ENCODE results near the gene NAA80.

Gene NAA80

GRCh38 chr3:50337175-50337861, 38.1 kb upstream of the NAA80 start:
- no peak for TF ChIP-seq CTCF (conservative IDR thresholded peaks at IDR 0.05; ENCODE audit: low read depth, low read length)
- H3K4me3 ChIP-seq (ENCODE audit: low read length): peak overlapping the region; percentile 88
- peak; percentile 95 for DNase-seq (ENCODE audit: low read depth)

- H3K4me3 ChIP-seq (ENCODE audit: low read length): peak overlapping the region; percentile 88
- TF ChIP-seq CTCF (conservative IDR thresholded peaks at IDR 0.05; ENCODE audit: low read depth, low read length): no peak
- no peak for DNase-seq (ENCODE audit: low read depth)
Measured at GRCh38 chr3:50336452-50337174, 37.4 kb upstream of the NAA80 start.

- no peak for DNase-seq (ENCODE audit: low read depth)
- TF ChIP-seq CTCF (conservative IDR thresholded peaks at IDR 0.05; ENCODE audit: low read depth, low read length): no peak
- no peak overlapping the region for H3K4me3 ChIP-seq (ENCODE audit: low read length)
Measured at GRCh38 chr3:50334339-50335075, 35.3 kb upstream of the NAA80 start.

- no peak for DNase-seq (ENCODE audit: low read depth)
- TF ChIP-seq CTCF (conservative IDR thresholded peaks at IDR 0.05; ENCODE audit: low read depth, low read length): no peak
- no peak overlapping the region for H3K4me3 ChIP-seq (ENCODE audit: low read length)
Measured at GRCh38 chr3:50333744-50334328, 34.6 kb upstream of the NAA80 start.

- no peak overlapping the region for H3K4me3 ChIP-seq (ENCODE audit: low read length)
- DNase-seq (ENCODE audit: low read depth): no peak
- no peak for TF ChIP-seq CTCF (conservative IDR thresholded peaks at IDR 0.05; ENCODE audit: low read depth, low read length)
Measured at GRCh38 chr3:50331364-50331907, 32.2 kb upstream of the NAA80 start.

- no peak for DNase-seq (ENCODE audit: low read depth)
- no peak for TF ChIP-seq CTCF (conservative IDR thresholded peaks at IDR 0.05; ENCODE audit: low read depth, low read length)
Measured at GRCh38 chr3:50330330-50330729, 31.1 kb upstream of the NAA80 start.

More at GRCh38 chr3:50330330-50330729, 31.1 kb upstream of the NAA80 start:
- H3K4me3 ChIP-seq (ENCODE audit: low read length): no peak overlapping the region

Data from retinal pigment epithelial cell (primary cell).